Colonic mucosa (tissue), 4 donors: Measurements from ENCODE around the gene VANGL1. TPM values are rescaled to one million over a fixed set of nuclear protein-coding genes. Genes with fewer than 3 reads are reported as not detected.
"Not testable (repeated sequence)": the region's sequence is repeated elsewhere in the genome, so short reads cannot be mapped to it uniquely, and the experiment has no call there.

Source experiments
- DNase-seq: peaks from one replicate; pipeline ENCODE4 v3.0.0-alpha.2; 2020
- H3K27ac ChIP-seq: fragments of 200-600 bp; one replicate; pipeline ENCODE4 v1.8.0; 2021
- H3K27me3 ChIP-seq: fragments of 200-600 bp; one replicate; pipeline ENCODE4 v1.8.0; 2021
- H3K36me3 ChIP-seq: fragments of 200-600 bp; one replicate; pipeline ENCODE4 v1.8.0; 2021
- H3K4me1 ChIP-seq: fragments of 200-600 bp; one replicate; pipeline ENCODE4 v1.8.0; 2021; ENCODE audit warnings: mild to moderate bottlenecking
- H3K4me3 ChIP-seq: fragments of 200-600 bp; one replicate; pipeline ENCODE4 v1.8.0; 2021
- H3K9ac ChIP-seq, 2 donors: one replicate each; pipeline ENCODE4 v1.7.0; 2013; ENCODE audit warnings: control low read depth in 2 of 2, low read depth in 2 of 2, low read length in 2 of 2
- H3K9me3 ChIP-seq: fragments of 200-600 bp; one replicate; pipeline ENCODE4 v1.8.0; 2021
- intact Hi-C: fragments of 100-400 bp; cut with DNase I; formaldehyde crosslinking; loops from one replicate; pipeline ENCODE4 v1.14.1; 2022
- total RNA-seq, 2 donors: library from RNA; stranded (reverse); fragmentation: NEBNext Ultra II Directional in 1 of 2; extraction: Animal tissue kit (Norgen Biotek cat#: 25700) in 1 of 2; gene quantifications; one replicate each; pipeline ENCODE4 v1.2.1, GENCODE V29; 2021
- TF ChIP-seq, protein P1 (sequence below): fragments of 200-600 bp; IDR thresholded peaks from one replicate; pipeline ENCODE4 v1.8.0; 2022; ENCODE audit warnings: antibody characterized with exemption, mild to moderate bottlenecking
- donor health status: healthy.
- donor health status: DM: no; HTN: no; CAD: no.
- donor health status: DM: no; HTN: no; CAD: no.

VANGL1 gene
- total RNA-seq, 2 donors from 2014 or later: 14.7 to 23.8 TPM

DNA sequence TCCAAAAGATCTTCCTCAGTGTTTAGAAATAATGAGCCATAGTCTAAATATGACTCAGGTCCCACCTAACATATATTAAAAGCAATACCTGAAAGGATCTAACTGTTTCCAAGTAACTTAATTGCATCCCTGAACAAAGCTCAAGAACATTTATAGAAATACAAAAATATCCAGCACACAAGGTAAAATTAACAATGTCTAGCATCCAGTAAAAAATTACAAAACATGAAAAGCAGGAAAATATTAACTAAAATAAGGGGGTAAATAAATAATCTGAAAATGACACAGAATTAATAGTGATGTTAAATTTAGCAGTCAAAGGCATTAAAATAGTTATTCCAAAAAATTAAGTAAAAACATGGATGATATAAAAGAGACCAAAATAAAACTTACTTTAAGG, 21.3 kb upstream of the VANGL1 start:
- Histone ChIP-seq H3K9me3 (no peaks in the 10 kb centered on the region), H3K9ac (no peak overlapping the region), H3K27ac (no peak overlapping the region), H3K36me3 (no peaks in the 10 kb centered on the region), H3K4me3 (no peak overlapping the region), H3K27me3 (no peaks in the 10 kb centered on the region), H3K4me1 (no peaks in the 10 kb centered on the region)
- DNase-seq: no peak
- intact Hi-C loops: no loop called here
- TF ChIP-seq, protein P1, sequence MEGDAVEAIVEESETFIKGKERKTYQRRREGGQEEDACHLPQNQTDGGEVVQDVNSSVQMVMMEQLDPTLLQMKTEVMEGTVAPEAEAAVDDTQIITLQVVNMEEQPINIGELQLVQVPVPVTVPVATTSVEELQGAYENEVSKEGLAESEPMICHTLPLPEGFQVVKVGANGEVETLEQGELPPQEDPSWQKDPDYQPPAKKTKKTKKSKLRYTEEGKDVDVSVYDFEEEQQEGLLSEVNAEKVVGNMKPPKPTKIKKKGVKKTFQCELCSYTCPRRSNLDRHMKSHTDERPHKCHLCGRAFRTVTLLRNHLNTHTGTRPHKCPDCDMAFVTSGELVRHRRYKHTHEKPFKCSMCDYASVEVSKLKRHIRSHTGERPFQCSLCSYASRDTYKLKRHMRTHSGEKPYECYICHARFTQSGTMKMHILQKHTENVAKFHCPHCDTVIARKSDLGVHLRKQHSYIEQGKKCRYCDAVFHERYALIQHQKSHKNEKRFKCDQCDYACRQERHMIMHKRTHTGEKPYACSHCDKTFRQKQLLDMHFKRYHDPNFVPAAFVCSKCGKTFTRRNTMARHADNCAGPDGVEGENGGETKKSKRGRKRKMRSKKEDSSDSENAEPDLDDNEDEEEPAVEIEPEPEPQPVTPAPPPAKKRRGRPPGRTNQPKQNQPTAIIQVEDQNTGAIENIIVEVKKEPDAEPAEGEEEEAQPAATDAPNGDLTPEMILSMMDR: no peak

DNA sequence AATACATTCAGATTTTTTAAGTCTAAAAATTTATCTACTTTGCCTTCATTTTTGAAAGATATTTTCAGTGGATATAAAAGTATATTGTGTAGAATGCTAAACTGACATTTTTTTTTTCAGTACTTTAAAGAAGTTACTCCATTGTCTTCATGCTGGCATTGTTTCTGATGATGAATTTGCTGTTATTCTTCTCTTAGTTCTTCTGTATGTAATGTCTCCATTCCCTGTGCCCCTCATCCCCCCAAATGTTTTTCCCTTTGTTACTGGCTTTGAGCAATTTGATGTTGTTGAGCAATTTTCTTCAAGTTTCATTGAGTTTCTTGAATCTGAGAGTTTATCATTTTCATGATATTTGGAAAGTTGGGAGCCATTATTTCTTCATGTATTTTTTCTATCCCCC, 20.8 kb upstream of the VANGL1 start:
- Histone ChIP-seq H3K27ac (no peak overlapping the region), H3K27me3 (no peaks in the 10 kb centered on the region), H3K4me1 (no peaks in the 10 kb centered on the region), H3K9ac (no peak overlapping the region), H3K4me3 (no peak overlapping the region), H3K36me3 (no peaks in the 10 kb centered on the region), H3K9me3 (no peaks in the 10 kb centered on the region)
- no peak for DNase-seq
- intact Hi-C loops: no loop called here
- TF ChIP-seq, protein P1: no peak

DNA sequence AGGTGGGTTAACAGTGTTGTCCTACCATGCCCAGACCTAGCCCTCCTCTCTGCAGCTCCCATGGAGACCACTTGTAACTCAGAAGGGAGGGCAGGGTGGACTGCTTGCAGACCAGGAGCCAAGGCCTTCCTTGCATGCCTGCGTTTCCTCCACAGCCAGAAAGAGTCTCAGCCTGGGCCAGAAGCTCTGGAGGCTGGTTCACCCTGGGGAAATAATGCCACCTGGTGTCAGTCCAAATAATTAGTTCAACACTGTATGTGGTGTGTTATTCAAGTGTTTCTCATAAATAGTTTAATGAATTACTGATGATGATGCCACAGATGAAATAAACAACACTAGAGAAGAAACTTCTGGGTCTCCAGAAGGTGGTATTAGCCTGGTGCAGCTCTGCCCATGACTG, 16.9 kb upstream of the VANGL1 start:
- no peak for DNase-seq
- Histone ChIP-seq H3K4me1 (no peaks in the 10 kb centered on the region), H3K27ac (no peak overlapping the region), H3K36me3 (no peaks in the 10 kb centered on the region), H3K9ac (no peak overlapping the region), H3K4me3 (no peak overlapping the region), H3K9me3 (no peaks in the 10 kb centered on the region), H3K27me3 (no peaks in the 10 kb centered on the region)
- TF ChIP-seq, protein P1: no peak
- intact Hi-C loops: no loop called here

DNA sequence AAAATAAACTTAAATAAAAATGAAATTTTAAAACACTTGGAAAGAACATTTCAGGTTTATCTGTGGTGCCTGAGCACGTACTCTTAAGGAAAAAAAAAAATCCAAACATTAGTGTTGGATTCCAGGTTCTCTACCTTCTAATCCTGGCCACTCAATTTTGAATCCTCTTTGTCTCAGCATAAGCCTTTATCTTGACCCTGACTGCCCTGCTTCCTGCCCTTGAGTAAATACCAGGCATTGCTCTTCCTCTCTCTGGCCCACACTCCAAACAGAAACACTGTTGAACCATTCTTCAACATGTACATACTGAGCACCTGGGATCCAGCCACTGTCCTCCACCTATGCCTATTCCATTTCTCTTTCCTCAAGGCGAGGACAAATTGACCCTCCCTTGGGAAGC, 11.4 kb upstream of the VANGL1 start:
- TF ChIP-seq, protein P1: no peak
- no peak overlapping the region for H3K9ac ChIP-seq

DNA sequence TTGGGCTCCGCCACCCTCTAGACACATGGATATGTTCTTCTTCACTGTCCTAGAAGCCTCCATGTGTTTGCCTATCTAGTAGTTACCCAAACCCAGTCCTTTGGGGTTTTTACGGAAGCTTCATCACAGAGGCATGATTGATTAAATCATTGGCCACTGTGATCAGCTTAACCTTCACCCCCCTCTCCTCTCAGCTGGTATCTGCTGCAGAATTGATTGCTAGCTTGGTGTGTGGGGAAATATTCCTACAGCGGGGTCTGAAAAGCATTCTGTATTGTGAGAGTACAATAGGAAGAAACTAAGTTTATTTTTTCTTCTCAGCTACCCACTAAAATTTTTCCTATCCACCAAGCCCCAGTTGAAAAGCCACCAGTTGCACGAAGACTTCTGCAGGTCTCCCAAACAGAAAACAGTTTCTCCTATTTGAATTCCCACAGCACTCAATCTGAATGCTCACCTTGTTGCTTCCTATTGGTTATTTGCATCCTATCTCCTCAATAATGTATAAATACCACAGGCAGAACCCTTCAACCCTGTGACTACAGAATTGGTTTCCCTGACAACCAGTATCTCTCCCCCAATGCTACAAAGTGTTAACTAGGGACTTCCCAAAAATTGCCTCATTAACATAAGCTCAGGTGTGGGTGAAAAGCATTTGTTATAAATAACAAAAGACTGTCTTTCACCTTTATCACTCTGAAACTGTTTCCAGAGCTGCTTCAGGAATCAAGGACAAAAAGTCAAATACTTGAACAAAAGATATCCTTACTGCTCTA, 9.3 kb upstream of the VANGL1 start:
- Histone ChIP-seq H3K27ac (no peak overlapping the region), H3K36me3 (no peaks in the 10 kb centered on the region), H3K9me3 (no peaks in the 10 kb centered on the region), H3K4me1 (no peaks in the 10 kb centered on the region), H3K9ac (no peak overlapping the region), H3K27me3 (no peaks in the 10 kb centered on the region), H3K4me3 (no peak overlapping the region)
- TF ChIP-seq, protein P1: no peak
- no peak for DNase-seq
- intact Hi-C loops: no loop called here

More for the DNA sequence above, 11.4 kb upstream of the VANGL1 start:
- Histone ChIP-seq H3K36me3 (no peaks in the 10 kb centered on the region), H3K27me3 (no peaks in the 10 kb centered on the region), H3K4me1 (no peaks in the 10 kb centered on the region), H3K9me3 (no peaks in the 10 kb centered on the region), H3K27ac (no peak overlapping the region), H3K4me3 (no peak overlapping the region)
- DNase-seq: no peak
- intact Hi-C loops: no loop called here

DNA sequence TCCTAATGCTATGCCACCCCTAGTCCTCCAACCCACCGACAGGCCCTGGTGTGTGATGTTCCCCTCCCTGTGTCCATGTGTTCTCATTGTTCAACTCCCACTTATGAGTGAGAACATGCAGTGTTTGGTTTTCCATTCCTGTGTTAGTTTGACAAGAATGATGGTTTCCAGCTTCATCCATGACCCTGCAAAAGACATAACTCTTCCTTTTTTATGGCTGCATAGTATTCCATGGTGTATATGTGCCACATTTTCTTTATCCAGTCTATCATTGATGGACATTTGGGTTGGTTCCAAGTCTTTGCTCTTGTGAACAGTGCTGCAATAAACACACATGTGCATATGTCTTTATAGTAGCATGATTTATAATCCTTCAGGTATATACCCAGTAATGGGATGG, 8.2 kb upstream of the VANGL1 start:
- H3K9me3 ChIP-seq, H3K4me3 ChIP-seq, H3K27ac ChIP-seq, intact Hi-C loops, H3K4me1 ChIP-seq, H3K27me3 ChIP-seq, H3K9ac ChIP-seq, DNase-seq, H3K36me3 ChIP-seq: not testable (repeated sequence)

DNA sequence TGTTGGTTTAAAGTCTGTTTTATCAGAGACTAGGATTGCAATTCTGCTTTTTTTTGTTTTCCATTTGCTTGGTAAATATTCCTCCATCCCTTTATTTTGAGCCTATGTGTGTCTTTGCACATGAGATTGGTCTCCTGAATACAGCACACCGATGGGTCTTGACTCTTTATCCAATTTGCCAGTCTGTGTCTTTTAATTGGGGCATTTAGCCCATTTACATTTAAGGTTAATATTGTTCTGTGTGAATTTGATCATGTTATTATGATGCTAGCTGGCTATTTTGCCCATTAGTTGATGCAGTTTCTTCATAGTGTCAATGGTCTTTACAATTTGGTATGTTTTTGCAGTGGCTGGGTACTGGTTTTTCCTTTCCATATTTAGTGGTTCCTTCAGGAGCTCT, 4.5 kb upstream of the VANGL1 start:
- H3K9me3 ChIP-seq, intact Hi-C loops, H3K27me3 ChIP-seq, H3K9ac ChIP-seq, DNase-seq, H3K4me3 ChIP-seq, H3K4me1 ChIP-seq, H3K27ac ChIP-seq, H3K36me3 ChIP-seq: not testable (repeated sequence)
